ENCODE results near the gene NAV2.

NAV2 gene

DNA sequence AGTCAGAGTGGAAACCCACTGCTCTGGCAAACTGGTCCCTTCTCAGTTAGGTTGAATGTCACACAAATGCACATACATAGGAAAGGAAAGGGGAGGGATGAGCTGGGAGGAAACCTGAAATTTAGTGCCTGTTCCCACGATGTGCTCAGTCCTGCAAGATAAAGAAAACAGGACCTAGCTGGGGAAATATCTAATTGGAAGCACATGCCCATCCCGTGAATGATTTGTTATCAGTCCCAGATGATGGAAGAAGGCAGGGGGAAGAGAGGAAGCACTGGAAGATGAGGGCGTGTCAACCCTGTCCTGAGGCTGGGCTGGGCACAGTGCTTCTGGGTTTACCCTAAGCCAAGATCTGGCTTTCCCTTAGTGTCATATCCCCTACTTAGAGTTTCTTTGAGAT is 173.9 kb downstream of the NAV2 start:
- 91% methylated on average over 3 of the region's 3 CpGs for WGBS (ENCODE audit: insufficient coverage)
- Histone ChIP-seq H3K9me3 (ENCODE audit: control extremely low read depth in 1 of 5, control insufficient read depth in 4 of 5, insufficient read depth in 2 of 5, low read depth in 1 of 5, low read length in 4 of 5) (no peaks in the 10 kb centered on the region), H3K4me3 (ENCODE audit: control insufficient read depth in 1 of 7, extremely low read depth in 1 of 7, insufficient read depth in 4 of 7, low read depth in 2 of 7, low read length in 6 of 7) (no peak overlapping the region), H3K4me1 (ENCODE audit: control extremely low read depth in 1 of 4, control insufficient read depth in 4 of 4, insufficient read depth in 4 of 4, low read length in 3 of 4) (no peaks in the 10 kb centered on the region), H3K27me3 (replicated peaks in 2 of 5; ENCODE audit: control insufficient read depth in 4 of 5, insufficient read depth in 5 of 5, low read length in 4 of 5) (peaks cover 0 to 3% (median 0%) of the 10 kb centered on the region in 5 experiments), H3K36me3 (ENCODE audit: control insufficient read depth in 4 of 4, insufficient read depth in 4 of 4, low read length in 3 of 4) (no peaks in the 10 kb centered on the region), H3K27ac (ENCODE audit: insufficient read depth in 1 of 2, low read depth in 1 of 2, low read length in 2 of 2, poor library complexity in 1 of 2, severe bottlenecking in 2 of 2) (no peak overlapping the region)
- DNase-seq = no peak
- ChIA-PET CTCF (no interaction called here), POLR2A (no interaction called here)

- Histone ChIP-seq H3K9me3 (ENCODE audit: control extremely low read depth in 1 of 5, control insufficient read depth in 4 of 5, insufficient read depth in 2 of 5, low read depth in 1 of 5, low read length in 4 of 5) (no peaks in the 10 kb centered on the region), H3K36me3 (ENCODE audit: control insufficient read depth in 4 of 4, insufficient read depth in 4 of 4, low read length in 3 of 4) (no peaks in the 10 kb centered on the region), H3K27me3 (replicated peaks in 2 of 5; ENCODE audit: control insufficient read depth in 4 of 5, insufficient read depth in 5 of 5, low read length in 4 of 5) (peaks cover 0 to 3% (median 0%) of the 10 kb centered on the region in 5 experiments), H3K27ac (ENCODE audit: insufficient read depth in 1 of 2, low read depth in 1 of 2, low read length in 2 of 2, poor library complexity in 1 of 2, severe bottlenecking in 2 of 2) (no peak overlapping the region), H3K4me1 (ENCODE audit: control extremely low read depth in 1 of 4, control insufficient read depth in 4 of 4, insufficient read depth in 4 of 4, low read length in 3 of 4) (no peaks in the 10 kb centered on the region), H3K4me3 (ENCODE audit: control insufficient read depth in 1 of 7, extremely low read depth in 1 of 7, insufficient read depth in 4 of 7, low read depth in 2 of 7, low read length in 6 of 7) (no peak overlapping the region)
- ChIA-PET POLR2A (no interaction called here), CTCF (interaction anchor here (1.0 to 2.4 kb wide), 2 partner anchors 8 to 16 kb away, joined by 3 to 5 read pairs; no protein-coding TSS in a partner anchor)
- no peak for DNase-seq
- 100% methylated on average over 2 of the region's 10 CpGs for WGBS (ENCODE audit: insufficient coverage)
These were observed 175.2 kb downstream of the NAV2 start for GRCh38 chr11:19887842-19888241.

DNA sequence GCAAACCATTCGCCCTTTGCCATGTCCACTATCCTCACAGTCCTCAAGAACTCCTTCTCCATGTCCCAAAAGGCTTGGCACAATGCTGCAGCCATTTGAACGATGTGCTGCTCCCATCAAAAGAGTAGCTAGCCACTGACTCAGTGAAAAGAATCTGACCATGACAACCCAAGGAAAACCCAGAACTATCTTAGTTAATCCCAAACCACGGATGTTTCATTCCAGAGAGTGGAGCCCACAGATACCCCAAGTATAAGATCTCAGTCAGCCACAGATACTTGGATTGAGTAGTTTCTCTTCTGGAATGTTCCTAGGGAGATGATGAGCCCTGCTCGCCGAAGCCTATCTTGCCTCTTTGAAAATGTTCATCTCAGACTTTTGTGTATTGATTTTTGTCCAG is 176.9 kb downstream of the NAV2 start:
- 93% methylated on average over 4 of the region's 5 CpGs for WGBS (ENCODE audit: insufficient coverage)
- CTCF ChIA-PET = interaction anchor here (2.4 kb wide), 1 partner anchor 10 kb away, joined by 5 read pairs; no protein-coding TSS in a partner anchor
- no peak for DNase-seq
- H3K9me3 ChIP-seq (ENCODE audit: control extremely low read depth in 1 of 5, control insufficient read depth in 4 of 5, insufficient read depth in 2 of 5, low read depth in 1 of 5, low read length in 4 of 5) = no peaks in the 10 kb centered on the region
- no peak overlapping the region for H3K27ac ChIP-seq (ENCODE audit: insufficient read depth in 1 of 2, low read depth in 1 of 2, low read length in 2 of 2, poor library complexity in 1 of 2, severe bottlenecking in 2 of 2)
- no peak overlapping the region for H3K4me3 ChIP-seq (ENCODE audit: control insufficient read depth in 1 of 7, extremely low read depth in 1 of 7, insufficient read depth in 4 of 7, low read depth in 2 of 7, low read length in 6 of 7)
- H3K36me3 ChIP-seq (ENCODE audit: control insufficient read depth in 4 of 4, insufficient read depth in 4 of 4, low read length in 3 of 4) = no peaks in the 10 kb centered on the region
- POLR2A ChIA-PET = no interaction called here
- H3K4me1 ChIP-seq (ENCODE audit: control extremely low read depth in 1 of 4, control insufficient read depth in 4 of 4, insufficient read depth in 4 of 4, low read length in 3 of 4) = no peaks in the 10 kb centered on the region
- H3K27me3 ChIP-seq (replicated peaks in 2 of 5; ENCODE audit: control insufficient read depth in 4 of 5, insufficient read depth in 5 of 5, low read length in 4 of 5) = no peaks in the 10 kb centered on the region

DNA sequence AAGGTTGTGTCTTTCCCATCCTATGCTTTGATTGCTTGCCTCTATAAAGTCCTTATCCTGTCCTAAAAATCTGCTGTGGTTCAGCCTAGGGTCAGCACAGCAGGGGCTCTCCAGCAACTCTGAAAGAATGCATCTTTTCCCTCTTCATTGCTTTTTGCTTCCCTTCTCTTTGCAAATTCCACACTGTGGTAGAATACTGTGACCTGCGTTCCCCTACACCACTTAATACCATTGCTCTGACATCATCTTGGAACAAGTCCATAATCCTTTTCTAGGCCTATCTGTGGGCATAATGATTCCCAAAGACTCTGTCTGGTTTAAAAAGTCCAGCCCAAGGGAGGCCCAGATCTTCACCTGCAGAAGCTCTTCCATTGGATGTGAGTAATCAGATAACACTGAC is 177.7 kb downstream of the NAV2 start:
- CTCF ChIA-PET = interaction anchor here (0.6 kb wide), 1 partner anchor 52 kb away, joined by 3 read pairs; no protein-coding TSS in a partner anchor
- DNase-seq = no peak
- no peak overlapping the region for H3K4me3 ChIP-seq (ENCODE audit: control insufficient read depth in 1 of 7, extremely low read depth in 1 of 7, insufficient read depth in 4 of 7, low read depth in 2 of 7, low read length in 6 of 7)
- H3K36me3 ChIP-seq (ENCODE audit: control insufficient read depth in 4 of 4, insufficient read depth in 4 of 4, low read length in 3 of 4) = no peaks in the 10 kb centered on the region
- H3K4me1 ChIP-seq (ENCODE audit: control extremely low read depth in 1 of 4, control insufficient read depth in 4 of 4, insufficient read depth in 4 of 4, low read length in 3 of 4) = no peaks in the 10 kb centered on the region
- POLR2A ChIA-PET = no interaction called here
- WGBS (ENCODE audit: insufficient coverage) = 100% methylated on average over 1 of the region's 1 CpG
- H3K27ac ChIP-seq (ENCODE audit: insufficient read depth in 1 of 2, low read depth in 1 of 2, low read length in 2 of 2, poor library complexity in 1 of 2, severe bottlenecking in 2 of 2) = no peak overlapping the region
- H3K9me3 ChIP-seq (ENCODE audit: control extremely low read depth in 1 of 5, control insufficient read depth in 4 of 5, insufficient read depth in 2 of 5, low read depth in 1 of 5, low read length in 4 of 5) = no peaks in the 10 kb centered on the region
- no peaks in the 10 kb centered on the region for H3K27me3 ChIP-seq (replicated peaks in 2 of 5; ENCODE audit: control insufficient read depth in 4 of 5, insufficient read depth in 5 of 5, low read length in 4 of 5)

DNA sequence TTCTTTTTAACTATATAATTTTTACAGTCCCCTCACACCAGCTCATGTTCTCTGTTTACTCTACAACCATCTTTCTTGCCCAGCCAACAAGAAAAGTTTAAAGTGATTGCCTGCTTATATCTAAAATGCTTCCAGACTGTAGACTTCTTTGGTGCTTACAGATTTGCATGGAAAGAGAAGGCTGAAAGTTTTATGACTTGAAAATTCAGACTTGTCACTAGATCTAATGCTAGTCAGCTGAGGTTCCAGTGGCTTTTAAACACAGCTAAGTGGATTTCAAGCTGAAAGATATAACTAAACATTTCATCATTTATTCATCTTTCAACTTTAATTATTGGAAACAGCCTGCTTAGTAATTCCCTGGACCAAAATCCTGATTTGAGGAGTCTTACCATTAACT is 178.4 kb downstream of the NAV2 start:
- Histone ChIP-seq H3K4me3 (ENCODE audit: control insufficient read depth in 1 of 7, extremely low read depth in 1 of 7, insufficient read depth in 4 of 7, low read depth in 2 of 7, low read length in 6 of 7) (no peak overlapping the region), H3K36me3 (ENCODE audit: control insufficient read depth in 4 of 4, insufficient read depth in 4 of 4, low read length in 3 of 4) (no peaks in the 10 kb centered on the region), H3K4me1 (ENCODE audit: control extremely low read depth in 1 of 4, control insufficient read depth in 4 of 4, insufficient read depth in 4 of 4, low read length in 3 of 4) (no peaks in the 10 kb centered on the region), H3K9me3 (ENCODE audit: control extremely low read depth in 1 of 5, control insufficient read depth in 4 of 5, insufficient read depth in 2 of 5, low read depth in 1 of 5, low read length in 4 of 5) (no peaks in the 10 kb centered on the region), H3K27me3 (replicated peaks in 2 of 5; ENCODE audit: control insufficient read depth in 4 of 5, insufficient read depth in 5 of 5, low read length in 4 of 5) (no peaks in the 10 kb centered on the region), H3K27ac (ENCODE audit: insufficient read depth in 1 of 2, low read depth in 1 of 2, low read length in 2 of 2, poor library complexity in 1 of 2, severe bottlenecking in 2 of 2) (no peak overlapping the region)
- CTCF ChIA-PET = interaction anchor here (0.6 to 1.0 kb wide), 2 partner anchors 15 to 51 kb away, joined by 3 read pairs; no protein-coding TSS in a partner anchor
- POLR2A ChIA-PET = no interaction called here
- no peak for DNase-seq

DNA sequence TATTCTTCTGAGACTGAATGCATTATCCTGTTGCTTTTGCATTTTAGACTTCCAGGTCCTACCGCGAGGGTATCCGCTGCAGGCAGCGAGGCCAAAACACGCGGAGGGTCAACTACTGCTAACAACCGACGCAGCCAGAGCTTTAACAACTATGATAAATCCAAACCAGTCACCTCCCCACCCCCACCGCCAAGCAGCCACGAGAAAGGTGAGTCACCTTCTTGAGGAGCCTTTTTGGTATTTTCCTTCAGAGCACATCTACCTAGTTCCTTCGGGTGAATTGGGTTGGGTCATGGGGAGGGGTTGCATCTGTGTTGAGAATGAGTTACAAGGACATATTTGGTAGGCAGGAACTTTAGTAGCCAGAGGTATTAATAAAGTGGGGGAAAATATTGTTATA is 179.8 kb downstream of the NAV2 start:
- Histone ChIP-seq H3K27ac (ENCODE audit: insufficient read depth in 1 of 2, low read depth in 1 of 2, low read length in 2 of 2, poor library complexity in 1 of 2, severe bottlenecking in 2 of 2) (no peak overlapping the region), H3K4me1 (ENCODE audit: control extremely low read depth in 1 of 4, control insufficient read depth in 4 of 4, insufficient read depth in 4 of 4, low read length in 3 of 4) (no peaks in the 10 kb centered on the region), H3K27me3 (replicated peaks in 2 of 5; ENCODE audit: control insufficient read depth in 4 of 5, insufficient read depth in 5 of 5, low read length in 4 of 5) (no peaks in the 10 kb centered on the region), H3K36me3 (ENCODE audit: control insufficient read depth in 4 of 4, insufficient read depth in 4 of 4, low read length in 3 of 4) (no peaks in the 10 kb centered on the region), H3K9me3 (ENCODE audit: control extremely low read depth in 1 of 5, control insufficient read depth in 4 of 5, insufficient read depth in 2 of 5, low read depth in 1 of 5, low read length in 4 of 5) (no peaks in the 10 kb centered on the region), H3K4me3 (ENCODE audit: control insufficient read depth in 1 of 7, extremely low read depth in 1 of 7, insufficient read depth in 4 of 7, low read depth in 2 of 7, low read length in 6 of 7) (no peak overlapping the region)
- WGBS (ENCODE audit: insufficient coverage) = 100% methylated on average over 5 of the region's 11 CpGs
- DNase-seq = no peak
- ChIA-PET POLR2A (no interaction called here), CTCF (interaction anchor here (0.6 to 1.5 kb wide), 2 partner anchors 12 to 353 kb away, joined by 4 to 6 read pairs; no protein-coding TSS in a partner anchor)

GRCh38 chr11:19892876-19893275 is 180.2 kb downstream of the NAV2 start:
- DNase-seq = no peak
- POLR2A ChIA-PET = no interaction called here
- Histone ChIP-seq H3K27me3 (replicated peaks in 2 of 5; ENCODE audit: control insufficient read depth in 4 of 5, insufficient read depth in 5 of 5, low read length in 4 of 5) (no peaks in the 10 kb centered on the region), H3K27ac (ENCODE audit: insufficient read depth in 1 of 2, low read depth in 1 of 2, low read length in 2 of 2, poor library complexity in 1 of 2, severe bottlenecking in 2 of 2) (no peak overlapping the region), H3K36me3 (ENCODE audit: control insufficient read depth in 4 of 4, insufficient read depth in 4 of 4, low read length in 3 of 4) (no peaks in the 10 kb centered on the region), H3K4me1 (ENCODE audit: control extremely low read depth in 1 of 4, control insufficient read depth in 4 of 4, insufficient read depth in 4 of 4, low read length in 3 of 4) (no peaks in the 10 kb centered on the region), H3K9me3 (ENCODE audit: control extremely low read depth in 1 of 5, control insufficient read depth in 4 of 5, insufficient read depth in 2 of 5, low read depth in 1 of 5, low read length in 4 of 5) (no peaks in the 10 kb centered on the region), H3K4me3 (ENCODE audit: control insufficient read depth in 1 of 7, extremely low read depth in 1 of 7, insufficient read depth in 4 of 7, low read depth in 2 of 7, low read length in 6 of 7) (no peak overlapping the region)
- CTCF ChIA-PET = interaction anchor here (0.6 to 1.5 kb wide), 3 partner anchors 11 to 1077 kb away, joined by 3 to 6 read pairs (median 4); no protein-coding TSS in a partner anchor
- WGBS (ENCODE audit: insufficient coverage) = no CpG with 5 or more reads among the region's 1 CpG
